Measurements from ENCODE around the gene NKAIN4. TPM values are rescaled to one million over a fixed set of nuclear protein-coding genes. Genes with fewer than 3 reads are reported as not detected.

The NKAIN4 gene
- total RNA-seq, 1 experiment from 2014 or later = not detected

GRCh38 chr20:63268671-63269439 is 14.6 kb upstream of the NKAIN4 start:
- Histone ChIP-seq H3K27me3 (no peaks in the 10 kb centered on the region), H3K36me3 (0 out of 2 replicates have a peak, but pooled peaks cover under 1% of the 10 kb centered on the region), H3K9me3 (no peaks in the 10 kb centered on the region), H3K4me3 (no peak overlapping the region)
- no peak for DNase-seq

- DNase-seq = no peak
- H3K4me3 ChIP-seq = no peak overlapping the region
- no peaks in the 10 kb centered on the region for H3K9me3 ChIP-seq
- H3K27me3 ChIP-seq = no peaks in the 10 kb centered on the region
- no peaks in the 10 kb centered on the region for H3K36me3 ChIP-seq
Measured at GRCh38 chr20:63268256-63268655, 14.0 kb upstream of the NKAIN4 start.

- DNase-seq = no peak
- H3K4me3 ChIP-seq = no peak overlapping the region
- H3K36me3 ChIP-seq = no peaks in the 10 kb centered on the region
- no peaks in the 10 kb centered on the region for H3K9me3 ChIP-seq
- H3K27me3 ChIP-seq = no peaks in the 10 kb centered on the region
Measured at GRCh38 chr20:63267691-63268090, 13.4 kb upstream of the NKAIN4 start.

- no peaks in the 10 kb centered on the region for H3K36me3 ChIP-seq
- no peak for DNase-seq
Measured at GRCh38 chr20:63265891-63266515, 11.7 kb upstream of the NKAIN4 start.

GRCh38 chr20:63264519-63264918 is 10.3 kb upstream of the NKAIN4 start:
- Histone ChIP-seq H3K4me3 (no peak overlapping the region), H3K27me3 (no peaks in the 10 kb centered on the region), H3K9me3 (no peaks in the 10 kb centered on the region), H3K36me3 (no peaks in the 10 kb centered on the region)
- DNase-seq = no peak

More at GRCh38 chr20:63265891-63266515, 11.7 kb upstream of the NKAIN4 start:
- no peak overlapping the region for H3K4me3 ChIP-seq
- H3K27me3 ChIP-seq = no peaks in the 10 kb centered on the region
- H3K9me3 ChIP-seq = no peaks in the 10 kb centered on the region

- H3K27me3 ChIP-seq = no peaks in the 10 kb centered on the region
- no peaks in the 10 kb centered on the region for H3K9me3 ChIP-seq
- DNase-seq = no peak
- H3K4me3 ChIP-seq = no peak overlapping the region
- no peaks in the 10 kb centered on the region for H3K36me3 ChIP-seq
Measured at GRCh38 chr20:63264000-63264399, 9.7 kb upstream of the NKAIN4 start.

- H3K27me3 ChIP-seq = no peaks in the 10 kb centered on the region
- H3K4me3 ChIP-seq = no peak overlapping the region
- no peaks in the 10 kb centered on the region for H3K36me3 ChIP-seq
- DNase-seq = no peak
- no peaks in the 10 kb centered on the region for H3K9me3 ChIP-seq
Measured at GRCh38 chr20:63262836-63263235, 8.6 kb upstream of the NKAIN4 start.

GRCh38 chr20:63261795-63262528 is 7.7 kb upstream of the NKAIN4 start:
- Histone ChIP-seq H3K4me3 (no peak overlapping the region), H3K36me3 (no peaks in the 10 kb centered on the region), H3K27me3 (no peaks in the 10 kb centered on the region), H3K9me3 (no peaks in the 10 kb centered on the region)
- DNase-seq = no peak

- H3K27me3 ChIP-seq = peaks cover 5% of the 10 kb centered on the region
- H3K4me3 ChIP-seq = no peak overlapping the region
- no peak for DNase-seq
- H3K36me3 ChIP-seq = no peaks in the 10 kb centered on the region
- H3K9me3 ChIP-seq = no peaks in the 10 kb centered on the region
Measured at GRCh38 chr20:63261060-63261794, 7.0 kb upstream of the NKAIN4 start.

GRCh38 chr20:63260521-63260920 is 6.3 kb upstream of the NKAIN4 start:
- Histone ChIP-seq H3K27me3 (peaks cover 12% of the 10 kb centered on the region), H3K36me3 (no peaks in the 10 kb centered on the region), H3K4me3 (no peak overlapping the region), H3K9me3 (no peaks in the 10 kb centered on the region)
- DNase-seq = no peak

- Histone ChIP-seq H3K27me3 (peaks cover 18% of the 10 kb centered on the region), H3K9me3 (no peaks in the 10 kb centered on the region), H3K4me3 (no peak overlapping the region), H3K36me3 (no peaks in the 10 kb centered on the region)
- DNase-seq = no peak
Measured at GRCh38 chr20:63259734-63260460, 5.6 kb upstream of the NKAIN4 start.

GRCh38 chr20:63258781-63259180 is 4.5 kb upstream of the NKAIN4 start:
- Histone ChIP-seq H3K9me3 (no peaks in the 10 kb centered on the region), H3K36me3 (no peaks in the 10 kb centered on the region), H3K4me3 (no peak overlapping the region), H3K27me3 (peaks cover 25% of the 10 kb centered on the region)
- no peak for DNase-seq

- Histone ChIP-seq H3K4me3 (no peak overlapping the region), H3K27me3 (peaks cover 34% of the 10 kb centered on the region), H3K9me3 (no peaks in the 10 kb centered on the region), H3K36me3 (no peaks in the 10 kb centered on the region)
- no peak for DNase-seq
Measured at GRCh38 chr20:63257629-63258028, 3.4 kb upstream of the NKAIN4 start.

GRCh38 chr20:63256954-63257353 is 2.7 kb upstream of the NKAIN4 start:
- Histone ChIP-seq H3K9me3 (no peaks in the 10 kb centered on the region), H3K27me3 (peaks cover 37% of the 10 kb centered on the region)
- DNase-seq = no peak

GRCh38 chr20:63255931-63256704 is 1.9 kb upstream of the NKAIN4 start:
- Histone ChIP-seq H3K36me3 (no peaks in the 10 kb centered on the region), H3K4me3 (no peak overlapping the region), H3K27me3 (peaks cover 37% of the 10 kb centered on the region), H3K9me3 (no peaks in the 10 kb centered on the region)
- no peak for DNase-seq

More at GRCh38 chr20:63256954-63257353, 2.7 kb upstream of the NKAIN4 start:
- H3K4me3 ChIP-seq = no peak overlapping the region
- H3K36me3 ChIP-seq = no peaks in the 10 kb centered on the region

Measured in MG63 (cell line).